Measurements from ENCODE around the gene APBB2.

DNA sequence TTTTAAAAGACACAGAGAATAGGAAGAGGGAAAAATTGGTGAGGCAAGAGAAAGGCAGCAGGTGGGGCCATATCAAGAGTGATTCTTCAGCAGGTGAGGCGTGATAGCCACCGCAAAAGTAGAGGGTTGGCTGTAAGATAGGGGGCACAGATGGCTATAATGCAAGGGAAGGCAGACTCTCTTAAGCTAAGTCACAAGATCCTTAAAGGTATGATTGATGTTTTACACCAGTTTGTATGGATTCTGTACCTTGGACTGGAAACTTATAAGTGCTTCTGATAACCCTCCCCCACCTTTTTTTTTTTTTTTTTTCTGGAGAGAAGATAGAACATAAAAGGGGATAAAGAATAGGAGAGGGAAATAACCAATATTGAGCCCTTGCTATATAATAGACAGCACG, 424.6 kb downstream of the APBB2 start:
- TF ChIP-seq EZH2 (IDR thresholded peaks at IDR 0.05), result no peak
- no peak for TF ChIP-seq POLR2AphosphoS5 (IDR thresholded peaks at IDR 0.05; ENCODE audit: borderline replicate concordance, low read depth, low read length)
